Body of pancreas (tissue), 4 donors: ENCODE measurements around the gene SLC29A1. TPM values are rescaled to one million over a fixed set of nuclear protein-coding genes. Genes with fewer than 3 reads are reported as not detected.
"Not testable (repeated sequence)": the region's sequence is repeated elsewhere in the genome, so short reads cannot be mapped to it uniquely, and the experiment has no call there.

ENCODE experiments used
- ATAC-seq: fragments of 150-250 bp; one replicate; pipeline ENCODE4 v1.9.1; 2016
- DNase-seq, 4 donors: peaks; one replicate each; pipeline ENCODE4 v3.0.0-alpha.2; 2019
- H3K27ac ChIP-seq, 4 donors: fragments of 200-600 bp; sonication (generic); 1 replicate in 3 of 4; 2 replicates in 1 of 4; pipeline versions ENCODE4 v1.5.1 to v1.6.1; 2016 to 2019; ENCODE audit warnings: mild to moderate bottlenecking in 1 of 4, mixed read lengths in 1 of 4, moderate library complexity in 1 of 4
- H3K27me3 ChIP-seq, 2 donors: fragments of 200-600 bp; sonication (generic); one replicate each; pipeline ENCODE4 v1.6.0; 2016; ENCODE audit warnings: mild to moderate bottlenecking in 1 of 2
- H3K36me3 ChIP-seq, 2 donors: fragments of 200-600 bp; sonication (generic); replicated peaks in 1 of 2; 2 replicates each; pipeline ENCODE4 v1.5.1; 2016; ENCODE audit warnings: low read depth in 2 of 2; ENCODE audit not compliant: insufficient read depth in 1 of 2
- H3K4me1 ChIP-seq: fragments of 200-600 bp; sonication (generic); one replicate; pipeline ENCODE4 v1.6.0; 2016
- H3K4me3 ChIP-seq, 2 donors: fragments of 200-600 bp; sonication (generic); 1 replicate in 1 of 2; 2 replicates in 1 of 2; pipeline ENCODE4 v1.5.1; 2016 to 2019
- H3K9me3 ChIP-seq, 3 donors: fragments of 200-600 bp; sonication (generic); 1 replicate in 2 of 3; 2 replicates in 1 of 3; pipeline ENCODE4 v1.5.1; 2016
- CTCF ChIP-seq, 7 experiments: fragments of 450-650 bp in 4 of 7; fragments of 200-600 bp in 3 of 7; sonication (generic) in 3 of 7; IDR thresholded peaks; one replicate each; pipeline ENCODE4 v1.5.1; 2016 to 2019; ENCODE audit warnings: antibody characterized with exemption in 7 of 7
- POLR2A ChIP-seq, 3 donors: fragments of 450-650 bp; IDR thresholded peaks; one replicate each; pipeline ENCODE4 v1.6.1; 2016; ENCODE audit warnings: antibody characterized with exemption in 3 of 3, mild to moderate bottlenecking in 2 of 3
- WGBS, 2 donors: methylation state at CpG; one replicate each; pipeline ENCODE4 v1.1.5; 2017; 5-methylcytosine and 5-hydroxymethylcytosine counted together
- intact Hi-C: fragments of 100-400 bp; cut with DNase I; formaldehyde crosslinking; loops from one replicate; pipeline ENCODE4 v1.15.1; 2023
- total RNA-seq, 2 donors: library from RNA; depleted of rRNA; stranded (reverse); fragments of >200 nt; gene quantifications; one replicate each; pipeline ENCODE4 v1.1.0, GENCODE V29; 2016

Gene SLC29A1
- total RNA-seq, 2 donors from 2014 or later: 44.8 to 90.3 TPM

GRCh38 chr6:44182911-44183390 is 40.4 kb upstream of the SLC29A1 start:
- no peaks in the 10 kb centered on the region for H3K4me1 ChIP-seq
- ATAC-seq (no peak), DNase-seq (no peak)
- H3K36me3 ChIP-seq: no peaks in the 10 kb centered on the region
- H3K4me3 ChIP-seq: no peak overlapping the region
- intact Hi-C loops: no loop called here
- H3K27me3 ChIP-seq: no peaks in the 10 kb centered on the region
- no peak for TF ChIP-seq POLR2A (IDR thresholded peaks at IDR 0.05)
- no peak for TF ChIP-seq CTCF (IDR thresholded peaks at IDR 0.05)
- no peaks in the 10 kb centered on the region for H3K9me3 ChIP-seq
- no peak overlapping the region for H3K27ac ChIP-seq
- 90% methylated on average over 4 of the region's 4 CpGs for WGBS, 2 donors

GRCh38 chr6:44183783-44184182 is 39.6 kb upstream of the SLC29A1 start:
- Histone ChIP-seq H3K4me3 (no peak overlapping the region), H3K27me3 (no peaks in the 10 kb centered on the region), H3K9me3 (no peaks in the 10 kb centered on the region), H3K36me3 (no peaks in the 10 kb centered on the region), H3K27ac (no peak overlapping the region), H3K4me1 (no peaks in the 10 kb centered on the region)
- intact Hi-C loops: no loop called here
- WGBS, 2 donors: 68 to 70% methylated on average over 5 to 8 of the region's 9 CpGs
- no peak for ATAC-seq
- no peak for DNase-seq
- TF ChIP-seq CTCF (IDR thresholded peaks at IDR 0.05) (no peak), POLR2A (IDR thresholded peaks at IDR 0.05) (no peak)

- intact Hi-C loops, H3K9me3 ChIP-seq, DNase-seq, H3K36me3 ChIP-seq, H3K4me3 ChIP-seq, H3K27ac ChIP-seq, ATAC-seq, H3K4me1 ChIP-seq, H3K27me3 ChIP-seq: not testable (repeated sequence)
- WGBS, 2 donors: 70 to 74% methylated on average over 7 of the region's 7 CpGs
Measured at GRCh38 chr6:44185356-44185755, 38.0 kb upstream of the SLC29A1 start.

GRCh38 chr6:44185953-44186634 is 37.3 kb upstream of the SLC29A1 start:
- H3K27me3 ChIP-seq: no peaks in the 10 kb centered on the region
- no peak for TF ChIP-seq CTCF (IDR thresholded peaks at IDR 0.05)
- no peak for TF ChIP-seq POLR2A (IDR thresholded peaks at IDR 0.05)
- H3K27ac ChIP-seq: no peak overlapping the region
- no peaks in the 10 kb centered on the region for H3K9me3 ChIP-seq
- H3K4me3 ChIP-seq: no peak overlapping the region
- DNase-seq: no peak
- intact Hi-C loops: no loop called here
- no peaks in the 10 kb centered on the region for H3K36me3 ChIP-seq
- 60 to 73% methylated on average over 9 of the region's 9 CpGs for WGBS, 2 donors
- no peak for ATAC-seq
- H3K4me1 ChIP-seq: no peaks in the 10 kb centered on the region

- Histone ChIP-seq H3K36me3 (no peaks in the 10 kb centered on the region), H3K27me3 (no peaks in the 10 kb centered on the region), H3K27ac (no peak overlapping the region), H3K4me3 (no peak overlapping the region), H3K9me3 (no peaks in the 10 kb centered on the region), H3K4me1 (no peaks in the 10 kb centered on the region)
- 74% methylated on average over 6 to 7 of the region's 7 CpGs for whole genome bisulfite sequencing, 2 donors
- intact Hi-C loops: no loop called here
- ATAC-seq: no peak
- TF ChIP-seq POLR2A (IDR thresholded peaks at IDR 0.05): no peak
- no peak for TF ChIP-seq CTCF (IDR thresholded peaks at IDR 0.05)
- no peak for DNase-seq
Measured at GRCh38 chr6:44186635-44187025, 36.8 kb upstream of the SLC29A1 start.
